ENCODE measurements around the gene AKR7A2.
"Not testable (repeated sequence)": the region's sequence is repeated elsewhere in the genome, so short reads cannot be mapped to it uniquely, and the experiment has no call there.

AKR7A2 gene

GRCh38 chr1:19294638-19295037 lies 17.3 kb downstream of the AKR7A2 start:
- DNase-seq, result no peak

- DNase-seq, result no peak
Measured at GRCh38 chr1:19289244-19289643, 22.7 kb downstream of the AKR7A2 start.

- DNase-seq, result not testable (repeated sequence)
Measured at GRCh38 chr1:19288324-19289241, 23.4 kb downstream of the AKR7A2 start, which contains the start of gene AKR7A3. Gene AKR7A3, minus strand, starts transcription at chr1:19288770. Its CDS starts 61 bp downstream, at chr1:19288709.

- no peak for DNase-seq
Measured at GRCh38 chr1:19287436-19288185, 24.3 kb downstream of the AKR7A2 start.

- DNase-seq, result not testable (repeated sequence)
Measured at GRCh38 chr1:19285807-19286206, 26.1 kb downstream of the AKR7A2 start.

GRCh38 chr1:19285366-19285765 lies 26.6 kb downstream of the AKR7A2 start:
- not testable (repeated sequence) for DNase-seq

- DNase-seq, result no peak
Measured at GRCh38 chr1:19284881-19285280, 27.1 kb downstream of the AKR7A2 start.

- no peak for DNase-seq
Measured at GRCh38 chr1:19283891-19284290, 28.1 kb downstream of the AKR7A2 start.

GRCh38 chr1:19274636-19275035 lies 37.3 kb downstream of the AKR7A2 start:
- no peak for DNase-seq

- DNase-seq, result not testable (repeated sequence)
Measured at GRCh38 chr1:19273844-19274531, 38.0 kb downstream of the AKR7A2 start.

GRCh38 chr1:19273106-19273843 lies 38.7 kb downstream of the AKR7A2 start:
- no peak for DNase-seq

GRCh38 chr1:19272064-19272463 lies 39.9 kb downstream of the AKR7A2 start:
- no peak for DNase-seq

- DNase-seq, result not testable (repeated sequence)
Measured at GRCh38 chr1:19270343-19270730, 41.6 kb downstream of the AKR7A2 start.

- DNase-seq, result not testable (repeated sequence)
Measured at GRCh38 chr1:19269427-19270342, 42.3 kb downstream of the AKR7A2 start.

- DNase-seq, result no peak
Measured at GRCh38 chr1:19268445-19268844, 43.5 kb downstream of the AKR7A2 start.

- no peak for DNase-seq
Measured at GRCh38 chr1:19262744-19263143, 49.2 kb downstream of the AKR7A2 start.

- no peak for DNase-seq
Measured at GRCh38 chr1:19262047-19262446, 49.9 kb downstream of the AKR7A2 start.

GRCh38 chr1:19260211-19261138 lies 51.5 kb downstream of the AKR7A2 start:
- no peak for DNase-seq

GRCh38 chr1:19258353-19258752 lies 53.6 kb downstream of the AKR7A2 start:
- DNase-seq, result no peak

Measured in NCI-H1436 treated with DMSO at 0.1 percent for 48 hours (cell line).